ENCODE data around the gene DIS3L2. TPM values are rescaled to one million over a fixed set of nuclear protein-coding genes. Genes with fewer than 3 reads are reported as not detected.

Gene DIS3L2
- total and polyA plus RNA-seq, 2 of the 4 experiments (the other 2 are of a cell fraction), result 14.7 to 19.2 TPM

DNA sequence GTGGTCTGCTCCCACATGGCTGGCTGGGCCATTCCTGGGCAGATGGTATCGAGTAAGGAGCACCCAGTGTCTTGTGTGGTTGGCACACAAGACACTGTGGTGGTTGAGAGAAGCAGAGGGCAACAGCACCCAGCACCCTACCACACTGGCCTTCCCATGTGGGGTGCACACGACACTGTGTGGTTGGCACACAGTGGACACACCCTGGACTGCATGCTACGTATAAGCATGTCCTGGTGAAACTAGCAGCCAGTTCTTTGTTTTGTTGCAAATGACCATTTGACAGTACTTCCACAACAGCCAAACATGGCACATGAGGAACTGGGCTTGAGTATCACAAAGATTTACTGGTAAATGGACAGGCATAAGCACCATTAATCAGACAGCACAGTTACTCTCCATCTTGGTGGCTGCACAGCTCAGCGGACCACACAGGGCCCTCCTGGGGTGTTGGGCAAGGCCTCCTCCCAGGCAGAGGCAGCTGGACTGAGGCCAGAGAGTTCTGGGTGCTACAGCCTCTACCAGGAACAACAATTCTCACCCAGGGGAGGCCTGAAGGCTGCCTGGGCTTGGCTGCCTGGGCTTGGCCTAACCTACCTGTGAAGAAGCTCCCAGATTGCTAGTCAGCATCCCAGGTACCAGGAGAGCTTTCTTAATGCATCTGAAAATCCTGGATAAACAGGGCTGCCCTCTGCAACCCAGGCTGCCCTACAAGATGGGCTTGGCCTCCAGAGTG, 357.7 kb downstream of the DIS3L2 start:
- ATAC-seq (ENCODE audit: low read depth), result no peak
- in situ Hi-C loops (cut with MboI; ENCODE audit: low sequenced_read_pairs), result loop anchor here (5.0 kb wide), 1 partner anchor 412 kb away; no protein-coding TSS in a partner anchor

More for the DNA sequence above, 357.7 kb downstream of the DIS3L2 start:
- H3K23ac ChIP-seq (ENCODE audit: low read depth, low read length), result no peak overlapping the region
- TF ChIP-seq SMC3 (IDR thresholded peaks at IDR 0.05; ENCODE audit: low read depth, low read length), result no peak
- TF ChIP-seq USF2 (IDR thresholded peaks at IDR 0.05; ENCODE audit: low read depth, low read length), result no peak
- TF ChIP-seq FOS (IDR thresholded peaks at IDR 0.05; ENCODE audit: low read depth, low read length), result no peak
- TF ChIP-seq RFX5 (IDR thresholded peaks at IDR 0.05; ENCODE audit: low read depth, low read length), result no peak
- TF ChIP-seq MAFK (IDR thresholded peaks at IDR 0.05; ENCODE audit: low read depth, low read length), result no peak
- no peak for TF ChIP-seq MAZ (IDR thresholded peaks at IDR 0.05; ENCODE audit: borderline replicate concordance, low read depth, low read length)
- TF ChIP-seq BHLHE40 (IDR thresholded peaks at IDR 0.05; ENCODE audit: low read depth, low read length), result no peak
- TF ChIP-seq MXI1 (IDR thresholded peaks at IDR 0.05; ENCODE audit: borderline replicate concordance, low read depth, low read length), result no peak
- no peak for TF ChIP-seq POLR2A (IDR thresholded peaks at IDR 0.05; ENCODE audit: low read depth, low read length)
- H4K20me1 ChIP-seq (ENCODE audit: insufficient read depth, low read length), result no peaks in the 10 kb centered on the region
- ChIA-PET POLR2A (ENCODE audit: unreplicated experiment) (no interaction called here), CTCF (no interaction called here)
- WGBS, 2 experiments (ENCODE audit: extremely low coverage in 2 of 2, insufficient read length in 1 of 2), result 92% methylated on average over 2 of the region's 4 CpGs; no CpG with 5 or more reads in 1 of the 2 experiments
- H3K4me3 ChIP-seq (ENCODE audit: insufficient read depth, low read depth, low read length), result no peak overlapping the region
- no peak overlapping the region for H2BK120ac ChIP-seq (ENCODE audit: low read depth, low read length)
- no peak overlapping the region for H2BK5ac ChIP-seq (ENCODE audit: low read depth, low read length, poor library complexity, severe bottlenecking)
- H3K4me1 ChIP-seq (ENCODE audit: control insufficient read depth, insufficient read depth, low read length), result no peaks in the 10 kb centered on the region
- H3K27ac ChIP-seq (ENCODE audit: insufficient read depth, low read length), result no peak overlapping the region
- H3K36me3 ChIP-seq (ENCODE audit: control insufficient read depth, insufficient read depth, low read length), result no peaks in the 10 kb centered on the region
- H2AK5ac ChIP-seq (ENCODE audit: low read depth, low read length), result no peak overlapping the region; the same call in 1 of the 2 replicates
- no TSS peak for BruUV-seq (replicated peaks)
- H3K79me1 ChIP-seq (ENCODE audit: low read depth in 1 of 2, low read length in 2 of 2), result no peaks in the 10 kb centered on the region
- DNase-seq, result no peak
- no peak overlapping the region for H4K8ac ChIP-seq (ENCODE audit: low read depth in 2 of 2, low read length in 2 of 2)
- no peak overlapping the region for H3K4ac ChIP-seq (ENCODE audit: low read depth, low read length)
- no peak overlapping the region for H3K9ac ChIP-seq (ENCODE audit: low read depth, low read length)
- peaks cover 7% of the 10 kb centered on the region; the same call in 1 of the 2 replicates for H3K9me1 ChIP-seq (ENCODE audit: insufficient read depth, low read length)
- no peak overlapping the region for H2AK9ac ChIP-seq (replicated peaks; ENCODE audit: low read depth, low read length, poor library complexity)
- H3K27me3 ChIP-seq (ENCODE audit: control insufficient read depth, insufficient read depth, low read length), result no peaks in the 10 kb centered on the region
- no peak overlapping the region for H3K14ac ChIP-seq (replicated peaks; ENCODE audit: low read depth, low read length)
- no peak overlapping the region for H3K56ac ChIP-seq (ENCODE audit: extremely low read depth, insufficient read depth, low read length)
- no peak overlapping the region for H4K91ac ChIP-seq (ENCODE audit: insufficient read depth, low read depth, low read length)
- no peak overlapping the region for H3K4me2 ChIP-seq (ENCODE audit: low read depth, low read length)
- no peak overlapping the region for H4K5ac ChIP-seq (ENCODE audit: low read depth, low read length)
- no peak overlapping the region for H2AFZ ChIP-seq (replicated peaks; ENCODE audit: low read length, poor library complexity)
- intact Hi-C loops (cut with micrococcal nuclease) (no loop called here), dilution Hi-C loops (cut with HindIII; ENCODE audit: low sequenced_read_pairs, unreplicated experiment) (no loop called here)
- no peaks in the 10 kb centered on the region for H3K9me3 ChIP-seq (ENCODE audit: control insufficient read depth, insufficient read depth, low read length)
- no peak overlapping the region for H3K18ac ChIP-seq (ENCODE audit: low read depth, low read length)
- H2BK15ac ChIP-seq (ENCODE audit: low read depth, low read length), result no peak overlapping the region
- H2BK20ac ChIP-seq (ENCODE audit: low read depth, low read length), result no peak overlapping the region
